H9 (cell line): ENCODE results near the gene RAB22A. TPM values are rescaled to one million over a fixed set of nuclear protein-coding genes. Genes with fewer than 3 reads are reported as not detected.
A peak's percentile ranks its signal among the peaks of the same experiment; 100 is the strongest.

Experiments used
- DNase-seq: peaks from one replicate; pipeline ENCODE4 v3.0.0-alpha.2; 2017
- H2AFZ ChIP-seq: one replicate; pipeline ENCODE4 v1.6.1; 2013; ENCODE audit warnings: mild to moderate bottlenecking, low read length, control low read depth, moderate library complexity
- H2AK5ac ChIP-seq: 2 replicates; pipeline ENCODE4 v1.6.1; 2013; ENCODE audit warnings: low read length, control low read depth, mixed read lengths; ENCODE audit not compliant: insufficient read length
- H2BK120ac ChIP-seq: one replicate; pipeline ENCODE4 v1.6.1; 2013; ENCODE audit warnings: low read depth, mild to moderate bottlenecking, low read length, control low read depth, inconsistent platforms; ENCODE audit not compliant: poor library complexity, severe bottlenecking
- H2BK12ac ChIP-seq: 2 replicates; pipeline ENCODE4 v1.6.1; 2013; ENCODE audit warnings: low read length, control low read depth, mixed read lengths, low read depth; ENCODE audit not compliant: insufficient read length
- H2BK15ac ChIP-seq: 2 replicates; pipeline ENCODE4 v1.6.1; 2013; ENCODE audit warnings: low read depth, low read length, control low read depth
- H2BK20ac ChIP-seq: one replicate; pipeline ENCODE4 v1.6.1; 2013; ENCODE audit warnings: low read depth, mild to moderate bottlenecking, low read length, control low read depth, inconsistent platforms; ENCODE audit not compliant: poor library complexity, severe bottlenecking
- H2BK5ac ChIP-seq: 2 replicates; pipeline ENCODE4 v1.6.1; 2013; ENCODE audit warnings: low read length, control low read depth, mixed read lengths; ENCODE audit not compliant: insufficient read length
- H3K14ac ChIP-seq: 2 replicates; pipeline ENCODE4 v1.6.1; 2013; ENCODE audit warnings: low read length, control low read depth; ENCODE audit not compliant: insufficient read depth
- H3K18ac ChIP-seq: 2 replicates; pipeline ENCODE4 v1.6.1; 2013; ENCODE audit warnings: low read depth, mild to moderate bottlenecking, mixed read lengths, low read length, control low read depth; ENCODE audit not compliant: insufficient read length
- H3K23ac ChIP-seq: 2 replicates; pipeline ENCODE4 v1.6.1; 2013; ENCODE audit warnings: low read length, control low read depth, mixed read lengths, low read depth; ENCODE audit not compliant: insufficient read length
- H3K23me2 ChIP-seq: 2 replicates; pipeline ENCODE4 v1.6.1; 2013; ENCODE audit warnings: low read depth, mild to moderate bottlenecking, mixed read lengths, low read length, control low read depth; ENCODE audit not compliant: insufficient read length, poor library complexity, severe bottlenecking
- H3K27ac ChIP-seq: 2 replicates; pipeline ENCODE4 v1.5.1; 2013; ENCODE audit warnings: low read length, control low read depth, mixed read lengths, low read depth; ENCODE audit not compliant: insufficient read length
- H3K27me3 ChIP-seq: 2 replicates; pipeline ENCODE4 v1.6.1; 2013; ENCODE audit warnings: low read length, control low read depth, inconsistent platforms; ENCODE audit not compliant: insufficient read depth
- H3K4ac ChIP-seq: 2 replicates; pipeline ENCODE4 v1.6.1; 2013; ENCODE audit warnings: low read depth, mild to moderate bottlenecking, control low read depth, inconsistent platforms, low read length, moderate library complexity
- H3K4me1 ChIP-seq: 2 replicates; pipeline ENCODE4 v1.6.1; 2013; ENCODE audit warnings: low read length, control low read depth, inconsistent platforms; ENCODE audit not compliant: insufficient read depth
- H3K4me2 ChIP-seq: 2 replicates; pipeline ENCODE4 v1.6.1; 2013; ENCODE audit warnings: low read length, control low read depth, mixed read lengths; ENCODE audit not compliant: insufficient read length, insufficient read depth
- H3K56ac ChIP-seq: 2 replicates; pipeline ENCODE4 v1.6.1; 2013; ENCODE audit warnings: low read depth, mild to moderate bottlenecking, mixed read lengths, low read length, control low read depth; ENCODE audit not compliant: insufficient read length
- H3K79me1 ChIP-seq: 2 replicates; pipeline ENCODE4 v1.6.1; 2013; ENCODE audit warnings: low read depth, mild to moderate bottlenecking, moderate library complexity, low read length, control low read depth, inconsistent platforms; ENCODE audit not compliant: insufficient read depth, poor library complexity, severe bottlenecking
- H3K79me2 ChIP-seq: 2 replicates; pipeline ENCODE4 v1.6.1; 2013; ENCODE audit warnings: low read length, control low read depth, inconsistent platforms; ENCODE audit not compliant: insufficient read depth
- H3K9ac ChIP-seq: 2 replicates; pipeline ENCODE4 v1.6.1; 2013; ENCODE audit warnings: low read length, control low read depth, mixed read lengths; ENCODE audit not compliant: insufficient read length; ENCODE audit errors: extremely low read depth
- H3K9me3 ChIP-seq: one replicate; pipeline ENCODE4 v1.6.1; 2013; ENCODE audit warnings: low read depth, low read length, inconsistent platforms; ENCODE audit not compliant: control insufficient read depth
- H3T11ph ChIP-seq: one replicate; pipeline ENCODE4 v1.6.1; 2013; ENCODE audit warnings: mild to moderate bottlenecking, low read length, control low read depth, inconsistent platforms
- H4K20me1 ChIP-seq: one replicate; pipeline ENCODE4 v1.6.1; 2013; ENCODE audit not compliant: control insufficient read depth, insufficient read length, insufficient read depth
- H4K5ac ChIP-seq: 2 replicates; pipeline ENCODE4 v1.6.1; 2013; ENCODE audit warnings: low read depth, mild to moderate bottlenecking, mixed read lengths, low read length, control low read depth; ENCODE audit not compliant: insufficient read length
- H4K8ac ChIP-seq: replicated peaks from 2 replicates; pipeline ENCODE4 v1.6.1; 2013; ENCODE audit warnings: low read length, control low read depth, mixed read lengths, low read depth; ENCODE audit not compliant: insufficient read length
- H4K91ac ChIP-seq: 2 replicates; pipeline ENCODE4 v1.6.1; 2013; ENCODE audit warnings: low read depth, mild to moderate bottlenecking, moderate library complexity, mixed read lengths, low read length, control low read depth; ENCODE audit not compliant: insufficient read length
- H3K27ac Mint-ChIP-seq, 3 experiments: 2 replicates in 2 of 3; 3 replicates in 1 of 3; pipeline ENCODE4 v1.8.0; 2020 to 2021; ENCODE audit warnings: mixed read lengths in 3 of 3, mild to moderate bottlenecking in 1 of 3, moderate library complexity in 1 of 3
- H3K27me3 Mint-ChIP-seq: 2 replicates; pipeline ENCODE4 v1.8.0; 2021; ENCODE audit warnings: low read depth, mild to moderate bottlenecking, moderate library complexity, mixed read lengths
- H3K36me3 Mint-ChIP-seq, 3 experiments: 2 replicates in 2 of 3; 3 replicates in 1 of 3; pipeline ENCODE4 v1.8.0; 2020 to 2021; ENCODE audit warnings: low read depth in 3 of 3, mixed read lengths in 3 of 3; ENCODE audit not compliant: insufficient read depth in 1 of 3
- H3K4me1 Mint-ChIP-seq, 2 experiments: 2 replicates each; pipeline ENCODE4 v1.8.0; 2020; ENCODE audit warnings: mixed read lengths in 2 of 2
- H3K4me3 Mint-ChIP-seq, 2 experiments: 2 replicates in 1 of 2; 3 replicates in 1 of 2; pipeline ENCODE4 v1.8.0; 2020 to 2021; ENCODE audit warnings: mild to moderate bottlenecking in 2 of 2, mixed read lengths in 2 of 2, moderate library complexity in 1 of 2
- H3K9me3 Mint-ChIP-seq, 2 experiments: 2 replicates in 1 of 2; 3 replicates in 1 of 2; pipeline ENCODE4 v1.8.0; 2020; ENCODE audit warnings: mild to moderate bottlenecking in 2 of 2, mixed read lengths in 2 of 2, moderate library complexity in 1 of 2
- WGBS: extraction: QIAGEN DNeasy Blood & Tissue Kit; methylation state at CpG from one replicate; pipeline ENCODE4 v1.1.7; 2013; ENCODE audit warnings: missing lambda C conversion rate, low lambda C conversion rate, mixed read lengths; ENCODE audit not compliant: insufficient read length; ENCODE audit errors: extremely low coverage; 5-methylcytosine and 5-hydroxymethylcytosine counted together
- total RNA-seq: library from RNA; stranded (reverse); gene quantifications from 2 replicates; pipeline ENCODE4 v1.2.1, GENCODE V29; 2021
- TF ChIP-seq, protein P1 (sequence below): fragments of 200-600 bp; sonication (generic); conservative IDR thresholded peaks from 3 replicates; pipeline ENCODE4 v1.8.0; 2021; ENCODE audit warnings: antibody characterized with exemption, mild to moderate bottlenecking

RAB22A gene
- total RNA-seq, 1 experiment from 2014 or later = 6.3 TPM

GRCh38 chr20:58416057-58416456 lies 106.5 kb downstream of the RAB22A start:
- H3K9ac ChIP-seq = no peak overlapping the region
- Mint-ChIP-seq H3K27me3 (no peaks in the 10 kb centered on the region), H3K4me3 (no peak overlapping the region), H3K36me3 (peaks cover 26 to 41% (median 35%) of the 10 kb centered on the region in 3 experiments), H3K9me3 (peaks cover 6 to 16% of the 10 kb centered on the region in 2 experiments), H3K4me1 (peaks cover 37 to 44% of the 10 kb centered on the region in 2 experiments), H3K27ac (peak overlapping the region; percentile 45 to 87 (median 80); a peak in 5 of 7 replicates)
- H3K9me3 ChIP-seq = no peaks in the 10 kb centered on the region
- H3K4ac ChIP-seq = no peak overlapping the region
- H2BK12ac ChIP-seq = no peak overlapping the region
- no peak overlapping the region for H3K23ac ChIP-seq
- no peak overlapping the region for H4K5ac ChIP-seq
- no peaks in the 10 kb centered on the region for H3K27me3 ChIP-seq
- H3K56ac ChIP-seq = no peak overlapping the region
- H3K14ac ChIP-seq = no peak overlapping the region
- H3K4me1 ChIP-seq = peaks cover 5% of the 10 kb centered on the region; the same call in 1 of the 2 replicates
- H2AFZ ChIP-seq = no peak overlapping the region
- no peak overlapping the region for H3K27ac ChIP-seq
- no peak overlapping the region for H4K8ac ChIP-seq
- H2BK120ac ChIP-seq = no peak overlapping the region
- H4K91ac ChIP-seq = no peak overlapping the region
- H2BK5ac ChIP-seq = no peak overlapping the region
- H3K23me2 ChIP-seq = no peaks in the 10 kb centered on the region
- H3T11ph ChIP-seq = no peak overlapping the region
- H3K18ac ChIP-seq = no peak overlapping the region
- TF ChIP-seq, protein P1, sequence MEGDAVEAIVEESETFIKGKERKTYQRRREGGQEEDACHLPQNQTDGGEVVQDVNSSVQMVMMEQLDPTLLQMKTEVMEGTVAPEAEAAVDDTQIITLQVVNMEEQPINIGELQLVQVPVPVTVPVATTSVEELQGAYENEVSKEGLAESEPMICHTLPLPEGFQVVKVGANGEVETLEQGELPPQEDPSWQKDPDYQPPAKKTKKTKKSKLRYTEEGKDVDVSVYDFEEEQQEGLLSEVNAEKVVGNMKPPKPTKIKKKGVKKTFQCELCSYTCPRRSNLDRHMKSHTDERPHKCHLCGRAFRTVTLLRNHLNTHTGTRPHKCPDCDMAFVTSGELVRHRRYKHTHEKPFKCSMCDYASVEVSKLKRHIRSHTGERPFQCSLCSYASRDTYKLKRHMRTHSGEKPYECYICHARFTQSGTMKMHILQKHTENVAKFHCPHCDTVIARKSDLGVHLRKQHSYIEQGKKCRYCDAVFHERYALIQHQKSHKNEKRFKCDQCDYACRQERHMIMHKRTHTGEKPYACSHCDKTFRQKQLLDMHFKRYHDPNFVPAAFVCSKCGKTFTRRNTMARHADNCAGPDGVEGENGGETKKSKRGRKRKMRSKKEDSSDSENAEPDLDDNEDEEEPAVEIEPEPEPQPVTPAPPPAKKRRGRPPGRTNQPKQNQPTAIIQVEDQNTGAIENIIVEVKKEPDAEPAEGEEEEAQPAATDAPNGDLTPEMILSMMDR = no peak
- H2AK5ac ChIP-seq = no peak overlapping the region
- H3K79me2 ChIP-seq = peaks cover 2% of the 10 kb centered on the region; the same call in 1 of the 2 replicates
- WGBS = no CpG with 5 or more reads among the region's 1 CpG
- H3K79me1 ChIP-seq = no peaks in the 10 kb centered on the region
- H2BK15ac ChIP-seq = no peak overlapping the region
- H2BK20ac ChIP-seq = no peak overlapping the region
- no peak overlapping the region for H3K4me2 ChIP-seq
- no peaks in the 10 kb centered on the region for H4K20me1 ChIP-seq
- DNase-seq = no peak
